DMS114 treated with DMSO at 0.1 percent for 48 hours (cell line): ENCODE data around the gene ATG5.

Experiments
- DNase-seq: peaks from one replicate; lab custom pipeline; 2025; ENCODE audit not compliant: unreplicated experiment; lab: John Stamatoyannopoulos, UW

ATG5 gene

GRCh38 chr6:106184629-106185028 is 140.9 kb downstream of the ATG5 start:
- DNase-seq = no peak

GRCh38 chr6:106183430-106183829 is 142.1 kb downstream of the ATG5 start:
- no peak for DNase-seq

GRCh38 chr6:106182455-106182854 is 143.1 kb downstream of the ATG5 start:
- DNase-seq = no peak

GRCh38 chr6:106181664-106182418 is 143.7 kb downstream of the ATG5 start:
- no peak for DNase-seq

GRCh38 chr6:106180208-106180607 is 145.4 kb downstream of the ATG5 start:
- no peak for DNase-seq

- no peak for DNase-seq
Measured at GRCh38 chr6:106178900-106179299, 146.7 kb downstream of the ATG5 start.

- no peak for DNase-seq
Measured at GRCh38 chr6:106177786-106178185, 147.8 kb downstream of the ATG5 start.

GRCh38 chr6:106173124-106173879 is 152.3 kb downstream of the ATG5 start:
- DNase-seq = no peak

- no peak for DNase-seq
Measured at GRCh38 chr6:106170030-106170791, 155.3 kb downstream of the ATG5 start.

GRCh38 chr6:106169517-106169916 is 156.0 kb downstream of the ATG5 start:
- DNase-seq = no peak

GRCh38 chr6:106168097-106168888 is 157.3 kb downstream of the ATG5 start:
- no peak for DNase-seq

GRCh38 chr6:106167096-106167814 is 158.3 kb downstream of the ATG5 start:
- no peak for DNase-seq

GRCh38 chr6:106165885-106166485 is 159.6 kb downstream of the ATG5 start:
- DNase-seq = no peak

- no peak for DNase-seq
Measured at GRCh38 chr6:106163966-106164877, 161.3 kb downstream of the ATG5 start.

- no peak for DNase-seq
Measured at GRCh38 chr6:106163446-106163965, 162.1 kb downstream of the ATG5 start.

GRCh38 chr6:106162921-106163320 is 162.6 kb downstream of the ATG5 start:
- no peak for DNase-seq

GRCh38 chr6:106161893-106162292 is 163.7 kb downstream of the ATG5 start:
- no peak for DNase-seq

- no peak for DNase-seq
Measured at GRCh38 chr6:106161311-106161874, 164.2 kb downstream of the ATG5 start.
